Adrenal gland (tissue), 5 donors: Measurements from ENCODE around the gene MPIG6B.

Experiments used
- POLR2A ChIP-seq, 2 donors: fragments of 450-650 bp; IDR thresholded peaks; one replicate each; pipeline ENCODE4 v1.6.1; 2017; ENCODE audit warnings: antibody characterized with exemption in 2 of 2, mild to moderate bottlenecking in 2 of 2, moderate library complexity in 1 of 2
- TF ChIP-seq, protein P1 (sequence below), 6 experiments: fragments of 450-650 bp in 4 of 6; fragments of 200-600 bp in 2 of 6; sonication (generic) in 1 of 6; IDR thresholded peaks; 1 replicate in 5 of 6; 2 replicates in 1 of 6; pipeline versions ENCODE4 v1.5.1 to v1.8.0; 2016 to 2021; ENCODE audit warnings: antibody characterized with exemption in 6 of 6, mild to moderate bottlenecking in 2 of 6, moderate library complexity in 1 of 6
- donor health status: DM: no; HTN: no; CAD: no.

DNA sequence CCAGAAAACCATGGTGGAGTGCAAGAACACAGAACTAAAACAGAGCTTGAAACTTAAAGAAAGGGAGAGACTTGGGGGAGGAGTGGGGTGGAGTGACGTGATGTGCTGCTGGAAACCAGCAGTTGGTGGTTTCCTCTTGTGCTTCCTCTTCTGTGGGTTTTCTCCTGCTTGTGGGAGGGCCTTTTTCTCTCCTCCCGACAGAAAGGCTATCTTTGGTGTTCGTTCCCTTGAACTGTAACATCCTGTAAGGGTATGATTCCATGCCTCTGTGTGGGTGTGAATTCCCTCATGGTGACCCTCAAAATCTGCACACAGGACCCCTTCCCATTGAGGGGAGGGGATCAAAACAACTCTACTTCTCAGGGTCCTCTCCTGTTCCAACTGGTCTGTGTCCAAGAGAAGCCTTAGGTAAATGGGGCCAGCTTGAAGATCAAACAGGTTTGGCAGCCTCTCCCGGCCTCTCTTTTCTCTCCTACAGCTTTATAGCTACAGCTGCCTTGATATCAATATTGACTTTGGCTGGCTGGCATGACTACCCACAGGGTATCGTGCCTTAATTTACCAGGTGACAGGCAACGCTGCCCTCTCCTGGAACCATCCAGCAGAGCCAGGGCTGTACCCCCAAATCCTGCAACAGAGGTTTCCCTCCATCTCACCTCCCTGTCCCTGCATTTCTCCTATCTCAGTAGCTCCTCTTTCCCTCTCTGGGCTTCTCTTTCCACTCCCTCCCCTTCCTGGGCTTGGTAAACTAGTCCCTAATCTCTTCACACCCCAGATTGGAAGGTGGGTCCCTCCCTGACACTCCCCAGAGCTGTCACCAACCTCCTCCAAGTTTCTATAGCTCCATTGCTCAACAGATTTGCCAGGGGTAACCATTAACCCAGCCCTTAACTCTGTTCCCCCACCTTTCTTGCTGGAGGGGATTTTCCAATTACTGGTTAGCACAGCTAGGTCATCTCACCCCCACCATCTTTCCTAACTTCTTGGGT is 15.1 kb downstream of the MPIG6B start:
- TF ChIP-seq, protein P1, sequence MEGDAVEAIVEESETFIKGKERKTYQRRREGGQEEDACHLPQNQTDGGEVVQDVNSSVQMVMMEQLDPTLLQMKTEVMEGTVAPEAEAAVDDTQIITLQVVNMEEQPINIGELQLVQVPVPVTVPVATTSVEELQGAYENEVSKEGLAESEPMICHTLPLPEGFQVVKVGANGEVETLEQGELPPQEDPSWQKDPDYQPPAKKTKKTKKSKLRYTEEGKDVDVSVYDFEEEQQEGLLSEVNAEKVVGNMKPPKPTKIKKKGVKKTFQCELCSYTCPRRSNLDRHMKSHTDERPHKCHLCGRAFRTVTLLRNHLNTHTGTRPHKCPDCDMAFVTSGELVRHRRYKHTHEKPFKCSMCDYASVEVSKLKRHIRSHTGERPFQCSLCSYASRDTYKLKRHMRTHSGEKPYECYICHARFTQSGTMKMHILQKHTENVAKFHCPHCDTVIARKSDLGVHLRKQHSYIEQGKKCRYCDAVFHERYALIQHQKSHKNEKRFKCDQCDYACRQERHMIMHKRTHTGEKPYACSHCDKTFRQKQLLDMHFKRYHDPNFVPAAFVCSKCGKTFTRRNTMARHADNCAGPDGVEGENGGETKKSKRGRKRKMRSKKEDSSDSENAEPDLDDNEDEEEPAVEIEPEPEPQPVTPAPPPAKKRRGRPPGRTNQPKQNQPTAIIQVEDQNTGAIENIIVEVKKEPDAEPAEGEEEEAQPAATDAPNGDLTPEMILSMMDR (IDR thresholded peaks at IDR 0.05): no peak
- TF ChIP-seq POLR2A (IDR thresholded peaks at IDR 0.05): no peak
